Activated CD4-positive, alpha-beta T cell treated with anti-CD3 and anti-CD28 coated beads for 1 hour (primary cell): Measurements from ENCODE around the gene RNLS.
"Not testable (repeated sequence)": the region's sequence is repeated elsewhere in the genome, so short reads cannot be mapped to it uniquely, and the experiment has no call there.

Experiments
- DNase-seq: peaks from one replicate; pipeline ENCODE4 v3.0.0-alpha.2; 2020

RNLS gene

DNA sequence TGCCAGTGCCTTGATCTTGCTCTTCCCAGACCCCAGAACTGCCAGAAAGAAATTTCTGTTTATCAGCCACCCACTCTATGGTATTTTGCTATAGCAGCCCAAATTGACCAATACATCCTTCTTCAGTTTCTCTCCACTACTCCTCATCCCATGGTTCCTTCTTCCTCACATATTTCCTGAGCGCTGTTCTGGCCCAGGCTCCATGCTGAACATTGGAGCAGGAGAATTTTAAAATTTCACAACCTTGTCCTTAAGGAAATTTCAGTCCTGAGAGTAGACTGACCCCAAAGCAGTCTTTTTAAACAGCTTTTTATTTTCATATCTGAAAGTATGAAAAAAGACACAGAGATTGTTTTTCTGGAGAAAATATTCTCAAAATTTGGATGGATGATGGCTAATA, 297.1 kb downstream of the RNLS start:
- DNase-seq, result no peak

DNA sequence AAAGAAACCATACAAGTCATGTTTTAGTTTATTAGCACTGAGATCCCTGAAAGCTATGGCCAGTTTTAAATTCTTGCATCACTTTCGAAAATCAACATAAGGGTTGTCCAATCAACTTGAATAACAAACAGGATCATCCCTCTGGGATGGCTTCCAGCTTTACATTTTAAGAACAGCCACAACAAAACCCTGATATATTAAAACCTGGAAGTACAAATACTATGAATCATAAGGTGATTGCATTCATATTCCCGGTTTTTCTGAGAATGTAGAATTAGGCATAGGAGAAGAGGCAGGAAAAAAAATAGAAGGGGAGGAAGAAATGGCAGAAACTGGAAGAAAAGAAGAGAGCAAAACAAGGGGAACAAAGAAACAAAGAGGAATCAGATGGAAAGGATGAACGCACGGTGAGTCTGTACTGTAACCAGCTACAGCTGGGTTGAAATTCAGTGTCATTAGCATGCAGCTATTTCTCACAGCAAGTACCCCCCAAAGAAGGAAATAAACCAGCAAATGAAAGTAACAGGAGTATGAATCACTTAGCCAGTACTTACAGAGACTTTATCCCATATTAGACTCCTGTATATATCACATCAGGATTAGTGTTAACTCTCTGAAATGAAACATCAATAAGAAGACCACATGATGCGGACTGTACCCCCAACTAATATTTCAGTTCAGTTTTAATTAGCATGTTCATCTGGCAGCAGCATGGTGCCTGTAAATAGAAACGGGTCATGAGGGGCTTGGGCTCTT, 301.3 kb downstream of the RNLS start:
- no peak for DNase-seq

DNA sequence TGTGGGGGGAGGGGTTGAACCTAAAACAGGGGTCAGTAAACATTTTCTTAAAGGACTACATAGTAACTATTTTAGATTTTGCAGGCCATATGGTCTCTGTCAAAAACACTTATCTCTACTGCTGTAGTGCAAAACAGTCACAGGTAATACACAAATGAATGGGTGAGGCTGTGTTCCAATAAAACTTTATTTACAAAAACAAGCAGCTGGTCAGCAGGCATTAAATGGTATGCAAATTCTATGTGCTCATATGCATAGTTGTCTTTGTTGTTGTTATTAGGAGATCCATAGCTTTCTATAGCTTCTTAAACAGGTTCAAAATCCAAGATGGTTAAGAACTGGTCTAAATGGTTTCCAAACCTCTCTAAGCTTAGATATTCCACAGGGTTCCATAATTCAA, 302.6 kb downstream of the RNLS start:
- DNase-seq, result no peak

DNA sequence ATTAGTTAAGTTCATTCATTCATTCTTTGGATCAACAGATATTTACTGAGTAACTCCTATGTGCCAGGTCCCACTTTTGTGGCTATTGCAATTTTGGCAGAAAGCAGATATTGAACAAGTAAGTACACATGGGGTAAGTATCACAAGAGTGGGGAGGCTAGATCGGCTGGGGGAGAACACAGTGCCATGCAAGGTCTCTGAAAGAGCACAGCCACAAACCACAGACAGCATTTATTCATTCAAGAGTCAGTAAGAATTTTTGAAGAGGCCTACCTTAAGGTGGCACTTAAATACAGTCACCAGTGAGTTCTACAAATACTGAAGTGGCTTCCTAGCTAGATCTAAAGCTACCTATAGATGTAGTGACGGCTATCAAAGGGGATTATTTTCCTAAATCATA, 304.2 kb downstream of the RNLS start:
- no peak for DNase-seq

GRCh38 chr10:88276945-88277344, 306.2 kb downstream of the RNLS start:
- not testable (repeated sequence) for DNase-seq

DNA sequence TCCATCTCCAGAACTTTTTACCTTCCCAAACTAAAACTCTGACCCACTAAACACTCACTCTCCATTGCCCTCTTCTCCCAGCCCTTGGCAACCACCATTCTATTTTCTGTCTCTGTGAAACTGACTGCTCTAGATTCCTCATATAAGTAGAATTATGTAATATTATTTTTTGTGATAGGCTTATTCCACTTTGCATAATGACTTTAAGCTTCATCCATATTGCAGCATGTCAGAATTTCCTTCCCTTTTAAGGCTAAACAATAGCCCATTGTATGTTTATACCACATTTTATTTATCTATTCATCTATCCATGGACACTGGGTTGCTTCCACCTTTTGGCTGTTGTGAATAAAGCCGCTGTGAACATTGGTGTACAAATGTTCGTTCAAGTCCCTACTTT, 308.8 kb downstream of the RNLS start:
- DNase-seq, result no peak

DNA sequence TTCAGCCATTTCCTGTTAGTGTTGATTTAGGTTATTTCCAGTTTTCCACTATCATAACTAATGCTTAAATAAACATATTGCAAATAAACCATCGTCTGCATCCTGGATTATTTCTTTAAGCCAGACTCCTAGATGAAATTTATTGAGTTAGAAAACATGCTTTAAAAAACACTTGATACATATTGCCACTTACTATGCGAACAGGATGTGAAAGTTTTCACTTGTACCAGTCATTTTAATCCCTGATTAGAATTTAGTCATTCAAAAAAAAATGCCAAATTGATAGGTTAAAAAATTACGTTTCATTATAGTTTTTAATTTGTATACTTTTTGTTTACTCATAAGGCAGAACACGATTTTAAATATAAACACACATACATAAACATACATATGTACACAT, 309.6 kb downstream of the RNLS start:
- DNase-seq, result no peak

- no peak for DNase-seq
Observed at GRCh38 chr10:88271761-88272543, 311.2 kb downstream of the RNLS start.

DNA sequence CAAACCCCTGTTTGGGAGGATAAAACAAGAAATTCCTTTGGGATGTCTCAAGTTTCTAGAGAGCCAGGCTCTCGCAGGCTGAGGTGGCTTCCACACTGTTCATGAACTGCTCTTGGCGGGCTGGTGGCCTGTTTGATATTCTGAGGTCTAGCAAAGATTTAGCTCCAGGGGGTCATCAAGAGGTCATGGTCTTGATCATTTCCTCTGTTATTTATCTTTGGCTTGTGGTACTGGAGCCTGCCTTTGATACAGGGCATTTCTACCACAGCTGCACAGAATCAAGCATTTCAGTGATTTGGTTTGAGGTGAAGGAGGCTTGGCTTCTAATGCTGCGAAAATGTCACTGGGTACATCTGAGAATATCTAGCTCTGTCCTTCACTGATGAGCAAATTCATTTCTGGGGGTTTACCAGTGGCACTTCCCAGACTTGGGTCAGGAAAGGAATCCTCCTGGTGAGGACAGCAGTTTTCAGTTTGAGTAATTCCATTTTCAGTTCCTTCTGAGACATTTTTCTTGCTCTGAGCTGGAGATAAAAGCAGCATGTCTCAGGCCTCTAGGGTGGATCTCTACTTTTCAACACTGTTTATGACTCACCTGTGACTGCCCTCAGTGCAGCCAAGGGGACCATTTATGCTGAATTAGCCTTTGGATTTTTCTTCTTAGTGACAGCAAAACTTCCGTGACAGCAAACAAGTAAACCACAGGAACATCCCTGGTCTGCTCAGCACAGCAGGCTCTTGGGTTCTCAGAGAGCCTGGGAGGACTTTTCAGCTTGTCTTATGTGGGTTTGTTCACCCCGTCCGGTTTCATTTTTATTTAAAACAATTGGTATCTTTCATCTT, 312.0 kb downstream of the RNLS start:
- DNase-seq, result no peak

- no peak for DNase-seq
Observed at GRCh38 chr10:88270061-88270808, 312.9 kb downstream of the RNLS start.

- no peak for DNase-seq
Observed at GRCh38 chr10:88262591-88263234, 320.4 kb downstream of the RNLS start.

DNA sequence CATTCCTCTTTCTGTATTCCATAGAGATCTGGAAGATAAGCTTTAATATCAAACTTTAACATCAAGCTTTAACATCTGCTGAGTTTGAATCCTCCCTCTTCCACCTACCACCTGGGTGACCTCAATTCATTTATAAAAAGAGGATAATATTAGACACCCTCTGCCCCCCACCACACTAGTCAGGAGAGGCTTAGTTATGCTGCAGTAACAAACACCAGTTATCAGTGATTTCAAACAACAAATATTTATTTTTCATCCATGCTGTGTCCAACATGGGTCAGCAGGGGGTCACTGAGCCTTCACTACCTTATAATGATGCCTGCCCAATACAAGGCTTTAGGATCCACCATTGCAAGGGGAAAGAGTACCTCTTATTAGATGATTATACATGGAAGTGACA, 322.0 kb downstream of the RNLS start:
- DNase-seq, result no peak

GRCh38 chr10:88260329-88261051, 322.6 kb downstream of the RNLS start:
- DNase-seq, result no peak

DNA sequence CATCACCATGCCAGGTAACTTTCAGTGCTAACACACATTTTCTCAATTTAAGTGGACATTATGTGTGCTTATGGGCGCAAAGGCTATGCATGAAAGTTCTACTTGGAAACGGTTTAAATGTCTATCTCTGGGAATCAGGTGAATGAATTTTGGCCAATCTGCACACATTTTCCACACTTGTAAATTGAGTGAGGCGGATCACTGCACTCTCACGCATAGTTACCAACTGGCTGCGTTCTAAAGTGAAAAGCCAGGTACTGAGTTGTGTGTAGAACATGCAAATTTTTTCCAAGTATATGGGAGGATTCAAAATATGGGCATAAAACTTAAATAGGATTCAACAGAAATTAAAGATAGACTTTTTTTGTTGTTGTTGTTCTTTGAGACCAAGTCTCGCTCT, 323.7 kb downstream of the RNLS start:
- no peak for DNase-seq

DNA sequence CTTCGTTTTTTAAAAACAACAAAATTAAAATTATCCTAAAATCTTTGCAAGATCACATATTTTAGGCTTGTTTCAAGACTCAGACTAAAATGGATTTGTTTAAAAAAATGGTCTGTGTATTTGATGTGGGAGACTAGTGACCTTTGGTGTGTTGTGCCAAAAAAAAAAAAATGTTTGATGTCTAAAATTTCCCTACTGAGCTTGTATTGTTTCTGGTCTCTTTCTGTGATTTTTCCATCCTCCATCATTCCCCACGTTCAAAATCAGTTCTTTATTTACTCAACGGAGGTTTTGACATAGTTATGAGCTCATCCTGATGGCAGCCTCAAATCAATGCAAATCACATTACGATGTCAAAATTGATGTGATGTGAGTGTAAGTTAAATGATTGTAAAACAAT, 326.2 kb downstream of the RNLS start:
- no peak for DNase-seq

GRCh38 chr10:88256013-88256680, 327.0 kb downstream of the RNLS start:
- no peak for DNase-seq

- no peak for DNase-seq
Observed at GRCh38 chr10:88254091-88254490, 329.0 kb downstream of the RNLS start.

DNA sequence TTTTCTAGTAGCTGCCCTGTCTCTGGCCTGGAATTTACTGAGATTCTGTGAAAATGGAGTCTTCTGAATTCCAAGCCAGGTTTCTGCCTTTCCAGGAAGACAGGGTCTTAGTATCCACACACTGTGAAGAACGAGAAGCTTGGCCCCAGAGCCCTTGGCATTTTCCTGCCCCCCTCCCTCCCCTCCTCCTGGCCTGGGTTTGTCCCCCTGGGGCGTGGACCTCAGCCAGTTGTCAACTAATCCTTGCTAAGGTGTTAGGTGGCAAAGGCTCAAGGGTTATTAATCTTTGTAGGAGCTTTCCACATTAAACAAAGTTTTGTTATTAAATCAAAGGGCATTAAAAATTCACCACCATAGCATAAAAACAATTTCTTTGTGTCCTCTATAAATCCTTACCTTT, 329.5 kb downstream of the RNLS start:
- DNase-seq, result no peak

DNA sequence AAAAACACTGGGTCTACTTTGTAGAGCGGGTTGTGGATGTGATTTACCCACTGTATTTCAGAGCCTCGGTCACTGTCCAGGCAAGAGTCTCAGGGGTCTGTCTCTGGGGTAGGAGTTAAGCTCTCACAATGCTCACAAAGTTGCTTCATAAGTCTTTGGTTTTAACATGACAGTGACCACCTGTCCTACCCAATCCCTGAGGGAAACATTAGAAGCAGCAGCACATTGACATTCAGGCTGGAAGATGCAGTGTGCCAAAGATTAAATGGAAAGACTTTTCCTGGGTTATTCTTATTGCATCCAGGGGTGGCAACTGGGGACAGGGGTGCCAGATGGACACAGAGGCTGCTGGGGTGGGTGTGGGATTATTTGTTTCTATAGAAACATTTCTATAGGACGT, 330.0 kb downstream of the RNLS start:
- no peak for DNase-seq

GRCh38 chr10:88249450-88249849, 333.7 kb downstream of the RNLS start:
- DNase-seq, result no peak

DNA sequence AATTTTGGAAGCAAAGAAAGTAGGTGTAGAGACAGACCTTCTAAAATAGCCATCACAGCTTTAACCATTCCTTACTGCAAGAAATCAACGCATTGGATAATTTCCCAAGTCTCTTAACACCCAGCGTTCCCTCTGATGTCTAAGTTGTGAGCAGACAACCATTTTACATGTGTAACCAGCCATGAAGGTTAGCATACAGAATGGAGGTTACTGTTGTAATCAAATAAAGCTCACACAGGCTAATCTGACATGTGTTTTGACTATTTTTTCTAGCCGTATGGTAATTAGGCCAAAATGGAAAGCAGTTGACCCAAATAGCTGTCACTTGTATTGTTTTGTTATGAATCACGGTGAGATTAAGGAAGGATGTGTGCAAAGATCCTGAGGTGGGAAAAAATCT, 336.4 kb downstream of the RNLS start:
- no peak for DNase-seq
